Epithelial cell of alveolus of lung (primary cell): ENCODE data around the gene KCNK13. TPM values are rescaled to one million over a fixed set of nuclear protein-coding genes. Genes with fewer than 3 reads are reported as not detected.

Experiments used
- total RNA-seq: library from RNA; depleted of rRNA; stranded (reverse); fragments of >200 nt; gene quantifications from 2 replicates; pipeline ENCODE4 v1.2.1, GENCODE V29; 2015

KCNK13 gene
- 0.13 TPM in 1 of 2 replicates, not detected in the other for total RNA-seq

GRCh38 chr14:90061685-90062126 is at the start of gene KCNK13:
KCNK13 (plus strand) TSS chr14:90061994; CDS start chr14:90062206, 212 bp downstream.

Other genes starting within 250 kb of the KCNK13 start
- 1.4 and 3.7 TPM in 2 replicates for gene EFCAB11, start 107.3 kb upstream of the KCNK13 start, total RNA-seq
- 10.5 and 25.1 TPM in 2 replicates for gene TDP1, start 106.1 kb upstream of the KCNK13 start, total RNA-seq
- gene PSMC1, start 194.6 kb downstream of the KCNK13 start, total RNA-seq: 129 and 130 TPM in 2 replicates